HepG2 (cell line): ENCODE results near the gene CD248. TPM values are rescaled to one million over a fixed set of nuclear protein-coding genes. Genes with fewer than 3 reads are reported as not detected.

Experiments
- ARID4A ChIP-seq: sonication (generic); formaldehyde crosslinking; IDR thresholded peaks from 2 replicates; pipeline ENCODE4 v1.5.0; 2020; ENCODE audit warnings: mild to moderate bottlenecking, missing genetic modification reagents, borderline replicate concordance
- HOXA3 ChIP-seq: sonication (generic); formaldehyde crosslinking; IDR thresholded peaks from 2 replicates; pipeline ENCODE4 v1.5.0; 2020; ENCODE audit warnings: missing genetic modification reagents
- RARG ChIP-seq: sonication (generic); formaldehyde crosslinking; IDR thresholded peaks from 2 replicates; pipeline ENCODE4 v1.4.0; 2020; ENCODE audit warnings: low read depth, mild to moderate bottlenecking, missing genetic modification reagents
- RXRB ChIP-seq: IDR thresholded peaks from 2 replicates; pipeline ENCODE4 v1.6.1; 2016; ENCODE audit warnings: borderline replicate concordance, missing genetic modification reagents, missing compliant biosample characterization
- SALL1 ChIP-seq: sonication (generic); formaldehyde crosslinking; IDR thresholded peaks from 2 replicates; pipeline ENCODE4 v1.8.0; 2022; ENCODE audit warnings: mild to moderate bottlenecking, missing genetic modification reagents
- SAP130 ChIP-seq: IDR thresholded peaks from 2 replicates; pipeline ENCODE4 v1.6.1; 2016; ENCODE audit warnings: low read depth
- SMC3 ChIP-seq: IDR thresholded peaks from 2 replicates; pipeline ENCODE4 v1.6.1; 2011; ENCODE audit warnings: low read length, improper control_type of control experiment
- SRF ChIP-seq: IDR thresholded peaks from 2 replicates; pipeline ENCODE4 v1.6.1; 2011; ENCODE audit warnings: mild to moderate bottlenecking, low read depth, low read length, moderate library complexity
- TFDP2 ChIP-seq: sonication (generic); formaldehyde crosslinking; IDR thresholded peaks from 2 replicates; pipeline ENCODE4 v1.4.0; 2020; ENCODE audit warnings: missing genetic modification reagents
- YEATS4 ChIP-seq: sonication (generic); formaldehyde crosslinking; IDR thresholded peaks from 2 replicates; pipeline ENCODE4 v1.4.0; 2020; ENCODE audit warnings: missing genetic modification reagents, borderline replicate concordance
- ZBTB21 ChIP-seq: sonication (generic); formaldehyde crosslinking; IDR thresholded peaks from 2 replicates; pipeline ENCODE4 v1.4.0; 2020; ENCODE audit warnings: missing genetic modification reagents
- ZBTB37 ChIP-seq: sonication (generic); formaldehyde crosslinking; IDR thresholded peaks from 2 replicates; pipeline ENCODE4 v1.4.0; 2020; ENCODE audit warnings: mild to moderate bottlenecking, missing genetic modification reagents
- ZNF572 ChIP-seq: sonication (generic); formaldehyde crosslinking; IDR thresholded peaks from 2 replicates; pipeline ENCODE4 v1.5.1; 2020; ENCODE audit warnings: mild to moderate bottlenecking, missing genetic modification reagents
- polyA plus RNA-seq, 8 experiments: library from polyadenylated mRNA; depleted of rRNA in 3 of 8; stranded (reverse) in 7 of 8; unstranded in 1 of 8; fragments of >200 nt; fragmentation: Illumina TruSeq in 4 of 8; extraction: Trizol in 4 of 8; gene quantifications; 2 replicates each; pipeline versions ENCODE4 v1.2.1 to v1.2.3, GENCODE V29; 2011 to 2016; ENCODE audit warnings: low read depth in 4 of 8, missing spikeins in 1 of 8, mixed read lengths in 1 of 8; ENCODE audit not compliant: insufficient read depth in 1 of 8
- total RNA-seq, 5 experiments: library from RNA; depleted of rRNA; stranded (reverse); fragments of >200 nt; fragmentation: Illumina TruSeq; extraction: Trizol; gene quantifications; 2 replicates each; pipeline ENCODE4 v1.2.3, GENCODE V29; 2016; ENCODE audit warnings: low read depth in 1 of 5
- TF ChIP-seq, protein P1 (sequence below): sonication (generic); formaldehyde crosslinking; IDR thresholded peaks from 2 replicates; pipeline ENCODE4 v1.8.0; 2022; ENCODE audit warnings: missing genetic modification reagents, mild to moderate bottlenecking, inconsistent platforms, borderline replicate concordance
- TF ChIP-seq, protein P2 (sequence below): sonication (generic); formaldehyde crosslinking; IDR thresholded peaks from 2 replicates; pipeline ENCODE4 v1.4.0; 2020; ENCODE audit warnings: mild to moderate bottlenecking, missing genetic modification reagents
- TF ChIP-seq, protein P3 (sequence below): sonication (generic); formaldehyde crosslinking; IDR thresholded peaks from 2 replicates; pipeline ENCODE4 v1.8.1; 2023; ENCODE audit warnings: mild to moderate bottlenecking, moderate library complexity, missing genetic modification reagents

Gene CD248
- total and polyA plus RNA-seq, 2 of the 13 experiments (the other 11 are each of a cell fraction or from before 2014, with no cell fraction given): 0.25 to 0.35 TPM

DNA sequence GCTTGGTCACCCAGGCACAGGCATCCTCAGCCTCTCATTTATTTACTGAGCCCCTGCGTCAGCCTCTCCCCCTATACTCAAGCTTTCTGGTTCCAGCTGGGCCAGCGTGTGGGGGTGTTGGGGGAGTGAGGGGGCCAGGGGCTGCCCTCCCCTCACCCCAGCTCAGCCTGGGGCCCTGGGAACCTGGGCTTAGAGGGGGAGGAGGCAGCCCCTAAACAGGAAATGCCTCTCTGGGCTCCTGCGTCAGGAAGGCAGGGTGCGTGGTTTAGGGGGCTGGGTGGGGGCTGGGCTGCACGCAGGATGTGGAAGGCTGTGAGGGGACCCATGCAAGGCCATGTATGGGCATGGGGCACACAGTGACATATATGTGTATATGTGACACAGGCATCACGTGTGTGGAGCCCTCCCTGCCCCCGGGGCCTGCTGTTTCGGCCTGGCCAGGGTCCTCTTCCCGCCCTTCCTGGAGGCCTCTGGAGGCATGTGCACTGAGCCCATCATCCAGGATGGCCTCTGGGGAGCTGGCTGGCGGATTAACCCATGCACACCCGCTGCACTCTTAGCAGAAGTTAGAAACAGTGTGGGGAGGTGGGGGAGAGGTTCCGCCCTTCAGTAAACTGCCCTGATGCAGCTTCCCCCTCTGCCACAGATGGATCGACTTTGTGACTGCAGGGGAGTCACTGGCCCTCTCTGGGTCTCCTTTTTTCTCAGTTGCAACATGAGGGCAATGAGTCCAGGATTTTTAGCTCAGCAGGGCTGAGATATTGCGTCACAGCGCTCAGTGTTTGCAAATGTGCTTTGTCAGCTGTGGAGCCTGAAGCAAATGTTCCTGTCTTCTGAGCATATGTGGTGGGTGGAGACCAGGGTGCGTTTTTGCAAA, 1.1 kb upstream of the CD248 start (continued):
- TF ChIP-seq ARID4A (CRISPR knock-in tag): peak; percentile 30; the same call in 1 of the 2 replicates
- peak; percentile 28; the same call in 1 of the 2 replicates for TF ChIP-seq SMC3
- no peak for TF ChIP-seq ZBTB37 (CRISPR knock-in tag)
- TF ChIP-seq ZBTB21: peak; percentile 93
- TF ChIP-seq RXRB (CRISPR knock-in tag): 0 out of 2 replicates have a peak, but pooled peaks have one; percentile 11
- TF ChIP-seq SALL1 (CRISPR knock-in tag): peak; percentile 41
- TF ChIP-seq ZNF572 (CRISPR knock-in tag): peak; percentile 64; the same call in 1 of the 2 replicates
- TF ChIP-seq TFDP2: peak; percentile 49; the same call in 1 of the 2 replicates
- TF ChIP-seq, protein P1, sequence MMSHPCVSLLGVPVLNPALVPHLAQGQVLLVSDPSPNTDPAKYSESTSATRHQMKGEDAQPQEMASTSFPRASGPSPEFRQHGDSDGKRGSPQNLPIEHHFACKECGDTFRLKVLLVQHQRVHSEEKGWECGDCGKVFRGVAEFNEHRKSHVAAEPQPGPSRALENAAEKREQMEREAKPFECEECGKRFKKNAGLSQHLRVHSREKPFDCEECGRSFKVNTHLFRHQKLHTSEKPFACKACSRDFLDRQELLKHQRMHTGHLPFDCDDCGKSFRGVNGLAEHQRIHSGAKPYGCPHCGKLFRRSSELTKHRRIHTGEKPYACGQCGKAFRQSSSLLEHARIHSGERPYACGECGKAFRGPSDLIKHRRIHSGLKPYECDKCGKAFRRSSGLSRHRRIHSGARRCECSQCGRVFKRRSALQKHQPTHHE: 0 out of 2 replicates have a peak, but pooled peaks have one; percentile 48
- TF ChIP-seq, protein P2, sequence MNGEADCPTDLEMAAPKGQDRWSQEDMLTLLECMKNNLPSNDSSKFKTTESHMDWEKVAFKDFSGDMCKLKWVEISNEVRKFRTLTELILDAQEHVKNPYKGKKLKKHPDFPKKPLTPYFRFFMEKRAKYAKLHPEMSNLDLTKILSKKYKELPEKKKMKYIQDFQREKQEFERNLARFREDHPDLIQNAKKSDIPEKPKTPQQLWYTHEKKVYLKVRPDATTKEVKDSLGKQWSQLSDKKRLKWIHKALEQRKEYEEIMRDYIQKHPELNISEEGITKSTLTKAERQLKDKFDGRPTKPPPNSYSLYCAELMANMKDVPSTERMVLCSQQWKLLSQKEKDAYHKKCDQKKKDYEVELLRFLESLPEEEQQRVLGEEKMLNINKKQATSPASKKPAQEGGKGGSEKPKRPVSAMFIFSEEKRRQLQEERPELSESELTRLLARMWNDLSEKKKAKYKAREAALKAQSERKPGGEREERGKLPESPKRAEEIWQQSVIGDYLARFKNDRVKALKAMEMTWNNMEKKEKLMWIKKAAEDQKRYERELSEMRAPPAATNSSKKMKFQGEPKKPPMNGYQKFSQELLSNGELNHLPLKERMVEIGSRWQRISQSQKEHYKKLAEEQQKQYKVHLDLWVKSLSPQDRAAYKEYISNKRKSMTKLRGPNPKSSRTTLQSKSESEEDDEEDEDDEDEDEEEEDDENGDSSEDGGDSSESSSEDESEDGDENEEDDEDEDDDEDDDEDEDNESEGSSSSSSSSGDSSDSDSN (CRISPR knock-in tag): peak; percentile 53; the same call in 1 of the 2 replicates
- TF ChIP-seq RARG (CRISPR knock-in tag): no peak
- TF ChIP-seq, protein P3, sequence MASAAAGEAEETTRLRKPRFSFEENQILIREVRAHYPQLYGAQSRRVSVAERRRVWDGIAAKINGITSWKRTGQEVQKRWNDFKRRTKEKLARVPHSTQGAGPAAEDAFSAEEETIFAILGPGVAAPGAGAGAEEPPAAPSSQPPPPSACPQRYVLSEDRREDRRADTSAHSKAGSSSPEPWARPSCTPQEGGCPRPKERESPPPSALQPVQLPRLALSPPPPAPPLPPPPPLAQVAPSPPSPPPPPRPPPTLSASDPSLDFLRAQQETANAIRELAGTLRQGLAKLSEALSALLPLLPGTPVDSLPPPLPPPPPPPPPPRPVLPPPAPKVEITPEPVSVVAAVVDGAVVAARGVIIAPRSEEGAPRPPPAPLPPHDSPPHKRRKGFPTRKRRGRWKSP: 0 out of 2 replicates have a peak, but pooled peaks have one; percentile 23
- TF ChIP-seq HOXA3 (CRISPR knock-in tag): peak; percentile 87
- TF ChIP-seq SAP130: peak; percentile 62
- 0 out of 2 replicates have a peak, but pooled peaks have one; percentile 47 for TF ChIP-seq YEATS4
- peak; percentile 47; the same call in 1 of the 2 replicates for TF ChIP-seq SRF
